Amniotic epithelial cell (primary cell): ENCODE data around the gene HOXC13.

Source experiments
- DNase-seq: peaks from one replicate; pipeline ENCODE4 v3.0.0-alpha.2; 2010; ENCODE audit warnings: low read depth

HOXC13 gene

GRCh38 chr12:53938326-53939140, at the start of gene HOXC13:
TSS of gene HOXC13 (plus strand) at chr12:53938831. CDS start at chr12:53938907, 76 bp downstream.
- DNase-seq = peak; percentile 20

GRCh38 chr12:53890081-53890480, 48.5 kb upstream of the HOXC13 start:
- no peak for DNase-seq

- no peak for DNase-seq
These were observed 45.8 kb upstream of the HOXC13 start for GRCh38 chr12:53892762-53893395.

- no peak for DNase-seq
These were observed 39.4 kb upstream of the HOXC13 start for GRCh38 chr12:53899230-53899629.

- no peak for DNase-seq
These were observed 31.5 kb upstream of the HOXC13 start for GRCh38 chr12:53907103-53907502.

- DNase-seq = no peak
These were observed 21.6 kb upstream of the HOXC13 start for GRCh38 chr12:53916788-53917655.

GRCh38 chr12:53924521-53925405, 13.9 kb upstream of the HOXC13 start:
- DNase-seq = no peak

- no peak for DNase-seq
These were observed 11.2 kb upstream of the HOXC13 start for GRCh38 chr12:53927220-53928029.

GRCh38 chr12:53928054-53928835, 10.4 kb upstream of the HOXC13 start:
- no peak for DNase-seq

GRCh38 chr12:53929527-53929926, 9.1 kb upstream of the HOXC13 start:
- DNase-seq = no peak

GRCh38 chr12:53930591-53931255, 7.9 kb upstream of the HOXC13 start:
- no peak for DNase-seq

- no peak for DNase-seq
These were observed 6.6 kb upstream of the HOXC13 start for GRCh38 chr12:53931844-53932581.

- no peak for DNase-seq
These were observed 5.7 kb upstream of the HOXC13 start for GRCh38 chr12:53932915-53933314.

- no peak for DNase-seq
These were observed 3.0 kb upstream of the HOXC13 start for GRCh38 chr12:53935383-53936341.

GRCh38 chr12:53937099-53937498, 1.5 kb upstream of the HOXC13 start:
- no peak for DNase-seq

GRCh38 chr12:53937596-53938325, 870 bp upstream of the HOXC13 start:
- no peak for DNase-seq
